Measurements from ENCODE around the gene FOXR1. TPM values are rescaled to one million over a fixed set of nuclear protein-coding genes. Genes with fewer than 3 reads are reported as not detected.

The FOXR1 gene
- total RNA-seq, 4 donors from 2014 or later: not detected

GRCh38 chr11:119029340-119030028, 57.9 kb downstream of the FOXR1 start:
- Histone ChIP-seq H3K4me1 (peaks cover 0 to 28% (median 9%) of the 10 kb centered on the region in 3 donors), H3K27ac (peak overlapping the region in 3 of 4 donors; percentile 83 to 87 (median 86)), H3K4me3 (peak overlapping the region in 1 of 2 donors; percentile 90), H3K27me3 (no peaks in the 10 kb centered on the region), H3K36me3 (peaks cover 0 to 38% of the 10 kb centered on the region in 2 donors), H3K9me3 (no peaks in the 10 kb centered on the region)
- ATAC-seq: no peak
- 62 to 67% methylated on average over 6 to 10 of the region's 10 CpGs for WGBS, 2 donors (ENCODE audit: low coverage in 1 of 2)
- TF ChIP-seq, protein P1, sequence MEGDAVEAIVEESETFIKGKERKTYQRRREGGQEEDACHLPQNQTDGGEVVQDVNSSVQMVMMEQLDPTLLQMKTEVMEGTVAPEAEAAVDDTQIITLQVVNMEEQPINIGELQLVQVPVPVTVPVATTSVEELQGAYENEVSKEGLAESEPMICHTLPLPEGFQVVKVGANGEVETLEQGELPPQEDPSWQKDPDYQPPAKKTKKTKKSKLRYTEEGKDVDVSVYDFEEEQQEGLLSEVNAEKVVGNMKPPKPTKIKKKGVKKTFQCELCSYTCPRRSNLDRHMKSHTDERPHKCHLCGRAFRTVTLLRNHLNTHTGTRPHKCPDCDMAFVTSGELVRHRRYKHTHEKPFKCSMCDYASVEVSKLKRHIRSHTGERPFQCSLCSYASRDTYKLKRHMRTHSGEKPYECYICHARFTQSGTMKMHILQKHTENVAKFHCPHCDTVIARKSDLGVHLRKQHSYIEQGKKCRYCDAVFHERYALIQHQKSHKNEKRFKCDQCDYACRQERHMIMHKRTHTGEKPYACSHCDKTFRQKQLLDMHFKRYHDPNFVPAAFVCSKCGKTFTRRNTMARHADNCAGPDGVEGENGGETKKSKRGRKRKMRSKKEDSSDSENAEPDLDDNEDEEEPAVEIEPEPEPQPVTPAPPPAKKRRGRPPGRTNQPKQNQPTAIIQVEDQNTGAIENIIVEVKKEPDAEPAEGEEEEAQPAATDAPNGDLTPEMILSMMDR (IDR thresholded peaks at IDR 0.05): no peak
- no peak for TF ChIP-seq EP300 (IDR thresholded peaks at IDR 0.05)
- TF ChIP-seq POLR2AphosphoS5 (IDR thresholded peaks at IDR 0.05): no peak
- TF ChIP-seq POLR2A (IDR thresholded peaks at IDR 0.05): no peak

DNA sequence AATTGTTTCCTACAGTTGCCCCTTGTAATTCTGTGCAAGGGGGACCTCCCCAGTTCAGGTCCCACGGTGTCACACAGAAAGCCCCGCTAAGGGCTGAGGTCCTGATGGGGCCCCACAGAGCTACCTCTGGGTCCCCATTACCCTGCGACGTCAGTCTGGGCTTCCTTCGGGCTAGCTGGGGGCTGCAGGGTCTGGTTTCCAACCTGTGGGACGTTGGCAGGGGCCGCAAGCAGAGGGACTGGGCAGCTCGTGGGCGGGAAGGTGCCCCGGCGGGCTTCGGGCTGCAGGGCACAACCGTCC, 58.4 kb downstream of the FOXR1 start:
- ATAC-seq: no peak
- WGBS, 2 donors (ENCODE audit: low coverage in 1 of 2): 5% methylated on average over 7 of the region's 13 CpGs; no CpG with 5 or more reads in 1 of the 2 donors
- no peak for TF ChIP-seq POLR2A (IDR thresholded peaks at IDR 0.05)
- H3K27ac ChIP-seq: peak overlapping the region in 3 of 4 donors; percentile 83 to 87 (median 86)
- H3K36me3 ChIP-seq: peaks cover 0 to 33% of the 10 kb centered on the region in 2 donors
- H3K4me3 ChIP-seq: peak overlapping the region; percentile 74 to 90
- peaks cover 0 to 23% (median 9%) of the 10 kb centered on the region in 3 donors for H3K4me1 ChIP-seq
- no peaks in the 10 kb centered on the region for H3K27me3 ChIP-seq
- no peaks in the 10 kb centered on the region for H3K9me3 ChIP-seq

DNA sequence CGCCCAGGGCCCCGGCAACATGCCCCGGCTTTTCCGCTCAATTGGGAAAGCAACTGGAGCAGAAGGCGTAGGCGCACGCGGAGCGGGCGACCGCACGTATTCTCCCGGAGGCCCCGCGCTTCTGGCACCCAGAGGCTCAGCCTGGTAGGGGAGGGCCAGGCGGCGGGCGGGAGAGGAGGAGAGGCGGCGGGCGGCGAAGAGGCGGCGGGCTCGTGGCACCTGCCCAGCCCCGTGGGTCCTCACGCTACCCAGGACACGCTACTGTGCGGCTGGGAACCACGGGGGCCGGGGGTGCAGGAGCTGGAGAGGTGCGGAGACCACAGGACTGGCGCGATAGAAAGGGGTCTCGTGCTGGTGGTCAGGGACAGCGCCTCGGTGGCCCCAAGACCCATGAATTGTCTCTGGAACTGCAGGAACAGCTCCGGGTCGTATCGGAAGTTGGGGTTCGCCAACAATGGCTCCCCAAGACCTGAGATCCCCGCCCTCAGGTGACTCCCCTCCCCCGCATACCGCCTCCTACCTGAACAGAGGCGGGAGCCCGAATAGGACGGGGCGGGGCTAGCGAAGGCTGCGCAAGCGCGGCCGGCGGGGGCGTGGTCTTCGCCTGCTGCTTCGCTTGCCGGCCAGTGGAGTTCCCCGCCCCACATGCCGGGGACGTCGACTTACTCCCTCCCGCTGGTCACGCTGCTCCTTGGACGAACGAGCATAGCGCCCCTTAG, 58.9 kb downstream of the FOXR1 start, which contains the start of gene SLC37A4:
Gene SLC37A4 (minus strand): TSS at position 549 of the 719 bp plus-strand sequence.
- peak; percentile 96 for ATAC-seq
- WGBS, 2 donors (ENCODE audit: low coverage in 1 of 2): 0% methylated on average over 2 to 4 of the region's 67 CpGs
- Histone ChIP-seq H3K9me3 (no peaks in the 10 kb centered on the region), H3K36me3 (peaks cover 0 to 28% of the 10 kb centered on the region in 2 donors), H3K27ac (peak within 1 kb of the TSS; percentile 19 to 87 (median 84)), H3K4me3 (peak within 1 kb of the TSS; percentile 74 to 90), H3K27me3 (no peaks in the 10 kb centered on the region), H3K4me1 (peaks cover 0 to 19% (median 9%) of the 10 kb centered on the region in 3 donors)
- peak; percentile 48 for TF ChIP-seq POLR2AphosphoS5 (IDR thresholded peaks at IDR 0.05)
- TF ChIP-seq, protein P1 (IDR thresholded peaks at IDR 0.05): peak in 2 of 4 experiments; percentile 90 to 92
- no peak for TF ChIP-seq EP300 (IDR thresholded peaks at IDR 0.05)

Small RNA genes lying within 50 kb of the gene (small RNA-seq; reads per million reads assigned to genes)
- gene AP003392.2 (0 reads per million in 4 donors), gene RF00017 (0 reads per million in 4 donors), gene RF00019 (0 reads per million in 4 donors), gene RN7SL688P (0 reads per million in 4 donors)

Other genes starting within 250 kb of the FOXR1 start
- 100 to 1,000 TPM; 111 to 163 (median 116) TPM for gene DDX6, start 180.6 kb upstream of the FOXR1 start, total RNA-seq
- gene CXCR5, start 87.9 kb upstream of the FOXR1 start, total RNA-seq: under 1 TPM in 1 of 4 donors, not detected in 3; 0.08 TPM
- 10 to 100 TPM; 24.6 to 66.2 (median 30.8) TPM for gene BCL9L, start 45.8 kb upstream of the FOXR1 start, total RNA-seq
- not detected for gene UPK2, start 15.5 kb upstream of the FOXR1 start, total RNA-seq
- gene CENATAC, start 26.4 kb downstream of the FOXR1 start, total RNA-seq: 10 to 100 TPM in 3 of 4 donors, 1 to 10 TPM in 1; 5.8 to 90.3 (median 40.0) TPM
- gene RPS25, start 46.6 kb downstream of the FOXR1 start, total RNA-seq: 1,000 to 10,000 TPM; 1,381 to 2,808 (median 2,000) TPM
- gene TRAPPC4, start 47.0 kb downstream of the FOXR1 start, total RNA-seq: 10 to 100 TPM; 44.4 to 69.0 (median 52.1) TPM
- gene SLC37A4, start 59.1 kb downstream of the FOXR1 start, total RNA-seq: 10 to 100 TPM; 10.1 to 11.6 (median 11.1) TPM
- gene HYOU1, start 85.4 kb downstream of the FOXR1 start, total RNA-seq: 10 to 100 TPM; 37.8 to 63.0 (median 57.9) TPM
- gene VPS11, start 96.1 kb downstream of the FOXR1 start, total RNA-seq: 10 to 100 TPM; 23.9 to 45.6 (median 35.8) TPM
- 10 to 100 TPM in 2 of 4 donors, 1 to 10 TPM in 2; 1.2 to 27.1 (median 9.8) TPM for gene HMBS, start 113.1 kb downstream of the FOXR1 start, total RNA-seq
- 10 to 100 TPM; 10.7 to 28.1 (median 21.4) TPM for gene DPAGT1, start 130.1 kb downstream of the FOXR1 start, total RNA-seq
- gene C2CD2L, start 135.6 kb downstream of the FOXR1 start, total RNA-seq: 10 to 100 TPM in 1 of 4 donors, 1 to 10 TPM in 3; 3.4 to 13.3 (median 8.3) TPM
- 10 to 100 TPM; 19.0 to 30.2 (median 23.3) TPM for gene HINFP, start 149.8 kb downstream of the FOXR1 start, total RNA-seq
- gene ABCG4, start 177.3 kb downstream of the FOXR1 start, total RNA-seq: 1 to 10 TPM in 1 of 4 donors, under 1 TPM in 2, not detected in 1; 0.20 to 1.1 (median 0.40) TPM
- 10 to 100 TPM; 12.1 to 41.4 (median 17.7) TPM for gene NLRX1, start 197.0 kb downstream of the FOXR1 start, total RNA-seq
- gene NHERF4, start 213.7 kb downstream of the FOXR1 start, total RNA-seq: under 1 TPM in 1 of 4 donors, not detected in 3; 0.19 TPM
- 10 to 100 TPM; 20.2 to 29.2 (median 25.1) TPM for gene CBL, start 234.6 kb downstream of the FOXR1 start, total RNA-seq